ENCODE results near the gene BLOC1S1.

Gene BLOC1S1

GRCh38 chr12:55711786-55712553 is 3.9 kb upstream of the BLOC1S1 start:
- no peak for DNase-seq (ENCODE audit: low read depth in 2 of 2)

- DNase-seq (ENCODE audit: low read depth in 2 of 2): no peak
Observed at GRCh38 chr12:55712700-55713415, 3.0 kb upstream of the BLOC1S1 start.

GRCh38 chr12:55713721-55714120 is 2.1 kb upstream of the BLOC1S1 start:
- DNase-seq (ENCODE audit: low read depth in 2 of 2): peak; percentile 74 to 76

- no peak for DNase-seq (ENCODE audit: low read depth in 2 of 2)
Observed at GRCh38 chr12:55715169-55715764, 579 bp upstream of the BLOC1S1 start.

GRCh38 chr12:55716582-55716957 is 724 bp downstream of the BLOC1S1 start:
- no peak for DNase-seq (ENCODE audit: low read depth in 2 of 2)

- DNase-seq (ENCODE audit: low read depth in 2 of 2): no peak
Observed at GRCh38 chr12:55717011-55718007, 1.5 kb downstream of the BLOC1S1 start.

DNA sequence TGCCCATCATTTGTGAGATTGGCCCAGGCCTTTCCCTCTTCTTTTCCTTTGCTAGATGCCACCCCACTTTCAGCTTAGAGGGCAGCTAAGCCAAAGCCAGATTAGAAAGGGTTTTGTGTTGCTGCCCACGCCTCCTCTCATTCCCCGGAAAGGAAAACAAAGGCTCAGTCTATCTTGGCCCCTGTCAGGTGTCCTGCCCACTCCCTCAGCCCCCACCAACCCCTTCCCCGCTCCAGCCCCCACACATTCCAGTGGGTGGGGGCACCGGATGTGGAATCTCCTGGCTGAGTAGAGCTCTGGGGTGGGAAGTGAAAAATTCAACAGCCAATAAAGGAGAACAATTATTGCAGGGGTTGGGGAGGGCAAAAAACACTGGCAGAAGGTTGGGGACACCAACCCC is 2.2 kb downstream of the BLOC1S1 start:
- DNase-seq (ENCODE audit: low read depth in 2 of 2): no peak

DNA sequence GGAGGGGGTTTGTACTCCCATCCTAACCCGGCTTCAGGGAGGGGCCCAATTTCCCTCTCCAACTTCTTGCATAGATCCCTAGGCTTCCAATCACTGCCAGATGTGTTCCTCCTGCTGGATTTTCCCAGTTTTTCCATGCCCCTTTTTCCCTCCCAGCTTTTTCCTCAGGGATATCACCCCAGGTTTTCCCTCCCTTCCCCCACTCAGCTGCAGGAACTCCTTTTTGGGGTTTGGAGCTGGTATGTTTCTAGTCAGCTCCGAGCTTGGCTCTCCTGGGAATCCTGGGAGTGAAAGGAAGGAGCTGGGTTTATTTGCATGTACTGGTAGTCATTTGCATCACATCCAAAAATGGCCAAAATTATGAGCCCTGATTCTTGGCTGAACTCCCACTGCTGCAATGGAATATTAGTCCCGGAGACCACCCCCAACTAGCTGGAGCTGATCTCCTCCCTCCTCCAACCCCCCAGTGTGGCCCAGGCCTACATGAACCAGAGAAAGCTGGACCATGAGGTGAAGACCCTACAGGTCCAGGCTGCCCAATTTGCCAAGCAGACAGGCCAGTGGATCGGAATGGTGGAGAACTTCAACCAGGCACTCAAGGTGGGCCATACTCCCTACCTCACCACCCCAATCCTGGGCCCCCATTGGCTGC is 2.9 kb downstream of the BLOC1S1 start:
- no peak for DNase-seq (ENCODE audit: low read depth in 2 of 2)

DNA sequence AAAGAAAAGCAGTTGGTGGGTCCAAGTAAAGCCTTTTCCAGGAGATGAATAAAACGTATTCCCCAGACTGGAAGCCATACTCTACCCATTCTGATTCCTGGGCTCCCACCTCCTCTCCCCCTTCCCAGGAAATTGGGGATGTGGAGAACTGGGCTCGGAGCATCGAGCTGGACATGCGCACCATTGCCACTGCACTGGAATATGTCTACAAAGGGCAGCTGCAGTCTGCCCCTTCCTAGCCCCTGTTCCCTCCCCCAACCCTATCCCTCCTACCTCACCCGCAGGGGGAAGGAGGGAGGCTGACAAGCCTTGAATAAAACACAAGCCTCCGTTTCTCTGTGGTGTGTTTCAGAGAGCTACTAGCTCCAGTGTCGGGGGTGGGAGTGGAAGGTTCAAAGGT is 3.5 kb downstream of the BLOC1S1 start:
- no peak for DNase-seq (ENCODE audit: low read depth in 2 of 2)

- DNase-seq (ENCODE audit: low read depth in 2 of 2): no peak
Observed at GRCh38 chr12:55720071-55720564, 4.3 kb downstream of the BLOC1S1 start, which contains the start of gene RDH5. RDH5 (plus strand) TSS chr12:55720393; CDS start chr12:55721185, 792 bp downstream.

DNA sequence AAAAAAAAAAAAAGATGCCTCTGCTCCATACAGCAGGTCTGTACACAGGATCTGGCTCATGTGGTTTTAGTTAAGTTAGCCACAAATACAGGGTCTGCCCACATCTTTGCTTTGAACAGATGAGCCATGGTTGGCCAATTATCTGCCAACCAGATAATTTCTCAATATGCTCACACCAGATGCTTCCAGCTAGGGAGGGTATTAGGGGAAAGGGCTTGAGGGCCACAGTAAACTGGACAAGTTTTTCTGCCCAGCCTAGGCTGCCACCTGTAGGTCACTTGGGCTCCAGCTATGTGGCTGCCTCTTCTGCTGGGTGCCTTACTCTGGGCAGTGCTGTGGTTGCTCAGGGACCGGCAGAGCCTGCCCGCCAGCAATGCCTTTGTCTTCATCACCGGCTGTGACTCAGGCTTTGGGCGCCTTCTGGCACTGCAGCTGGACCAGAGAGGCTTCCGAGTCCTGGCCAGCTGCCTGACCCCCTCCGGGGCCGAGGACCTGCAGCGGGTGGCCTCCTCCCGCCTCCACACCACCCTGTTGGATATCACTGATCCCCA is 5.1 kb downstream of the BLOC1S1 start:
- peak in 1 of 2 experiments; percentile 68 for DNase-seq (ENCODE audit: low read depth in 2 of 2)

GRCh38 chr12:55721601-55722213 is 5.9 kb downstream of the BLOC1S1 start:
- no peak for DNase-seq (ENCODE audit: low read depth in 2 of 2)

GRCh38 chr12:55722948-55723347 is 7.1 kb downstream of the BLOC1S1 start:
- no peak for DNase-seq (ENCODE audit: low read depth in 2 of 2)

- no peak for DNase-seq (ENCODE audit: low read depth in 2 of 2)
Observed at GRCh38 chr12:55723516-55724225, 7.8 kb downstream of the BLOC1S1 start.

- no peak for DNase-seq (ENCODE audit: low read depth in 2 of 2)
Observed at GRCh38 chr12:55724226-55724939, 8.5 kb downstream of the BLOC1S1 start.

DNA sequence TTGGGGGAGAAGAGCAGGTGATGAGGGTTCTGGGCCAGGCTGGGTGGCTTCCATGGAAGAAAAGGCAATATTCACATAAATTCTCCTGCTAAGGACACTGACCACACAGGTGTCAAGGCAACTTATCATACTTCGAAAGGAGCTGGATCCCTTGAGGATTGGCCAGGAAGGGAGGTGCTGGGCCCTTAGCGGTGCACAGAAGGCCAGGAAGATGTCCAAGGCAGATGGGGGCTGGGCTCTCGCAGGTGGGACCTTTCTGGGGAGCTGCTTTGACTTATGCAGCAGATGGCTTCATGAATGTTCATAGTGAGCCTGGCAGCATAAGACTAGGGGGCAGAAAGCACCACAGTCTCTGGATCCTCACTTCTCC is 9.1 kb downstream of the BLOC1S1 start:
- no peak for DNase-seq (ENCODE audit: low read depth in 2 of 2)

DNA sequence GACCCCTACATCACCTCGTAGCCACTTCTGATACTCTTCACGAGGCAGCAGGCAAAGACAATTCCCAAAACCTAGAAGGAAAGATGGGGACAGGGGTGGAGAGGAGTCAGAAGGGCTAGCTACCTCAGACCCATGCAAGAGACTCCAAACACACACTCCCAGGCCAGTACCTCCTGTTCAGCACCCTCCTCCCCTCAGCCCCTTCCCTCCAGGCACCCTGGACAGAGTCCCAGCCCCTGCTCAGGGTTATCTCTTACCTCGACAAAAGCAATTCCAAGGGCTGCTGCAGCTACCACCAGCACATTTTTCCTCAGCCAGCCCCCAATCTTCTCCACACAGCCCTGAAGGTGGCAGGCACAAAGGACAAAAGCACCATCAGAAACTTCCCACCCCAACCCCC is 9.7 kb downstream of the BLOC1S1 start:
- DNase-seq (ENCODE audit: low read depth in 2 of 2): no peak

- DNase-seq (ENCODE audit: low read depth in 2 of 2): no peak
Observed at GRCh38 chr12:55726971-55727370, 11.1 kb downstream of the BLOC1S1 start.

- DNase-seq (ENCODE audit: low read depth in 2 of 2): no peak
Observed at GRCh38 chr12:55727643-55728185, 11.9 kb downstream of the BLOC1S1 start.

Data from fibroblast of skin of left biceps (primary cell).